RKO (cell line): ENCODE results near the gene KRT10.
"Not testable (repeated sequence)": the region's sequence is repeated elsewhere in the genome, so short reads cannot be mapped to it uniquely, and the experiment has no call there.

Experiments used
- DNase-seq: peaks from one replicate; pipeline ENCODE4 v3.0.0-alpha.2; 2016; ENCODE audit warnings: low spot score

Gene KRT10

DNA sequence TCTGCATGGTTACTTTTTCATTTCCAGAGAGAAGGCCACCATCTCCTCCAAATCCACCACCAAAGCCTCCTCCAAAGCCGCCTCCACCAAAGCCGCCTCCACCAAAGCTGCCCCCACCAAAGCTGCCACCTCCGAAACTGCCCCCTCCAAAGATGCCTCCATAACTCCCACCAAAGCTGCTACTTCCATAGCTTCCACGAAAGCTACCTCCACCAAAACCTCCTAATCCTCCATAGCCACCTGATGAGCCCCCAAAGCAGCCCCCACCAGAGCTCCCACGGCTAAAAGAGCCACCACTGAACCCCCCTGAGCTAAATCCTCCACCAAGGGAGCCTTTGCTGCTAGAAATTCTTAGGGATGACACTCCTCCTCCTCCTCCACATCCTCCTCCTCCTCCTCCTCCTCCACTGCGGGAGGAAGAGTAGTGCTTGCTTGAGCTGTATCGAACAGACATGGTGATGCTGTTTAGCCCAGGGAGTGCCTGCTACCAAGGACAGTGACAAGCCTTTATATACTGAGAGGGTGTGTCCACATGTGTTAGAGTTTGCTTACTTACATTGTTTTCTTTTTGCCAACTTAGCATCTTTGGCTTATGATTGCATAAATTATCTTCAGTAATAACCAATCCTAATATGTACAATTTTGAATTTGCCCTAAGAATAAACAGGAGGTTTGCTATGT, at the start of gene KRT10:
KRT10 (minus strand) TSS at position 483 of the 681 bp plus-strand sequence; CDS start at position 454, 29 bp downstream.
- DNase-seq, result no peak

DNA sequence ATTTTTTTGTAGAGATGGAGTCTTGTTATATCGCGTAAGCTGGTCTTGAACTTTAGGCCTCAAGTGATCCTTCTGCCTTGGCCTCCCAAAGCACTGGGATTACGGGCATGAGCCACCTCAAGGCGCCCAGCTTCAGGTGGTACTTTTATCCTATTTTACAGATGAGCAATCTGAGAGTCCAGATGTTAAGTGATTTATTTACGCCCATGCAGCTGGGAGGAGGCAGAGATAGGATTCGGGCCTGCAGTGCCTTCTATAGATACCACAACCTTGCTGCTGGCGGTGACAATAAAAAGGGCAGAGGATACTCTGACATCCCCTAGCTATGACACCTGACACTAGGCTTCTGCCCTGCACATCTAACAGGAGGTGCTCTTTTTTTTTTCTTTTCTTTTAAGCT, 48.9 kb upstream of the KRT10 start:
- no peak for DNase-seq

DNA sequence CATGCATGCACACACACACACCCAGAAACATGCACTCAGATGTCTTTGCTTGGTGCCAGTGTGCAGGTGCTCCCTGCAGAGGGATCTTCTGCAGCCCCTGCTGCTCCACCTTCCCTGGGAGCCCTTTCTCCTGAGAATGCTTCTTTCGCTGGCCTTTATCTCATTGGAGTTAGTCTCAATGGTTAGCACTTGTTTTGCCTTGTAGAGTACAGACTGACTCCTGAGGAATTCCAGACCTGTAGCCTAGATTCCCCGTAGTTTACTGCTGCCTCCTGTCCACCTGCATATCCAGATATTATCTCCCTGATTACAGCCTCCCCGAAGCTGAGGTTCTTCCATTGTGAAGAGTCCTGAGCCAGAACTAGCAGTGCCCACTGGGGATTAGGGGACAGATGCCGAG, 47.7 kb upstream of the KRT10 start:
- no peak for DNase-seq

DNA sequence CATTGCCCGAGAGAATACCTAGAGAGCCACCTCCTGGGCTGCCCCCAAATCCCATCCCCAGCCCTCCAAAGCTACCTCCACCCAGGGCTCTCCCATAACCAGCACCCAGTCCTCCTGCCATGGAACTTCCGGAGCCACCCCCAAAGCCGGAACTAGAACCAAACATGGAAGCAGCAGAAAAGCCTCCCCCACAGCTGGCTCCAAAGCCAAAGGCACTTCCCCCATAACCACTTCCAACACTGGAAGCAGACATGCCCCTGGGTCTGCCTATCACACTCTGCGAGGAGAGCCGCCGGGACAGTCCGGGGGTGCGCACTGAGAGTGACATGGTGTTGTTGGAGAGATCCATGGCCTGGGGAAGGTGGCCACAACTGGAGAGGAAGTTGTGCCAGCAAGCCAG, 44.4 kb upstream of the KRT10 start, which contains the start of gene KRT12:
KRT12 (minus strand) TSS at position 386 of the 400 bp plus-strand sequence; CDS start at position 349, 37 bp downstream.
- no peak for DNase-seq

DNA sequence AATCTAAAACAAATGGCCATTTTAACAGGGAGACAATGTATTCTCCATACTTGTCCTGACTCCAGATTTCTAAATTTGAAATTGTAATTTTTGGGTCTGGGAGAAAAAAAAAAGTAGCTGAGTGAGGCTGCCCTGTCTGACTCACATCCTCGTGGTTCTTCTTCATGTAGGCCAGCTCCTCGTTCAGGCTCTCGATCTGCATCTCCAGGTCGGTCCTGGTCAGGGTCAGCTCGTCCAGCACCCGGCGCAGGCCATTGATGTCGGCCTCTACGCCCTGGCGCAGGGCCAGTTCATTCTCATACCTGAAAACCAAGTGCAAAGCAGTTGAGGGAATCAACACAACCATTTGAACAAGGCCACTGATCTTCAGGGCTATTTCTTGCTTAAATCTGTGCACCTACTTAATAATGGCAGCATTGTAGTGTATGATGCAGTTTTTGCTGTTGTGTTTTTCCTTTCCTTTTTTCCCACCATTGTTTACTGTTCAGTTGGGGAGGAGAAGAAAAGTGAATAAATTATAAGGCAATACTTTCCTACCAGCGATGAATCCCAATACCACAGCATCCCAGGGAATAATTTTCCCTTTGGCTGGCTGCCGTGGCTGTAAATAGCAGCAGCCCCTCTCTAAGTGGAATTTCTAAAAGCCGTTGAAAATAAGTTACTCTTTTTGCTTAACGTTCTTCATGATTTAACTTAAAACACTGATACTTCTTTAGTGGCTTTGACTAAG, 42.4 kb upstream of the KRT10 start:
- no peak for DNase-seq

DNA sequence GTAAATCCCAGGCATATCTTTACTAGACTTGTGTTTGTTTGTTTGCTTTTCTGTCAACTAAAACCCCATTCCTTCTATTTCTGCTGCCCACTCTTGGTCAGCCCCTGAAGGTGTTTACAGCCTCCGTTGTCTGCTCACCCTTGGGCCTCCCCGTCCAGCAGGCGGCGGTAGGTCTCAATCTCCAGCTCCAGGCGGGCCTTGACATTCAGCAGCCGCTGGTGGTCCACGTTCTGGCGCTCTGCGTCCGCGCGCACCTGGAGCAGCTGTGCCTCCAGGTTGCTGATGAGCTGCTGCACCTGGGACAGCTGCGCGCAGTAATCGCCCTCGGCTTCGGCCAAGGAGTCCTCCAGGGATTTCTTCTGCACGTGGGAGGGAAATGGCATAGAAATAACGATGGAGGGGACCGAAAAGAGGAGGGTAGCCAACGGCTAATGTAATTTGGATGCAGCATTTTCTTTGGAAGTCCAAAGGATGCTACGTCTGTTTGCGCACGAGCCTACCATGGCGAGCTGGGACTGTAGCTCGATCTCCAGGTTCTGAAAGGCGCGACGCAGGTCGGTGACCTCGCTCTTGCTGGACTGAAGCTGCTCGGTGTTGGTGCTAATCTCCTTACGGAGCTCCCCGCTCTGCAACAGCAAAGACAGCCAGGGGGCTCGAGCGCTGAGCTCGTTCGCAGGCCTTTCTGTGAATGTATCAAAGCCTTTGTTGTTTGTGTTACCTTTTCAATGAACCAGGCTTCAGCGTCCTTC, 40.7 kb upstream of the KRT10 start:
- no peak for DNase-seq

DNA sequence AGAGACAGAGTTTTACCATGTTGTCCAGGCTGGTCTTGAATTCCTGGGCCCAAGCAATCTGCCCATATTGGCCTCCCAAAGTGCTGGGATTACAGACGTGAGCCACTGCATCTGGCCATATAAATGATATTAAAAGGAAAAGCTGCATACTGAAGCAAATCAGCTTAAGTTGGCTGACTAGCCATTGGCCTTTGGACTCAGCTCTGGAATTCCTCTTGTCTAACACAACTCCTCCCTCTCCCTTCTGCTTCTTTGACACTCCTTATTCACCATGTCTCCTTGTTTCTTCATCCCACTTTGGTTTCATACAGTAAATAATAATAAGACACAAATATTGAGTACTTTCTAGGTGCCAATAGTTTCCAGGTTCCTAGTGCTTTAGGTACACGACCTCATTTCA, 37.1 kb upstream of the KRT10 start:
- DNase-seq, result no peak

DNA sequence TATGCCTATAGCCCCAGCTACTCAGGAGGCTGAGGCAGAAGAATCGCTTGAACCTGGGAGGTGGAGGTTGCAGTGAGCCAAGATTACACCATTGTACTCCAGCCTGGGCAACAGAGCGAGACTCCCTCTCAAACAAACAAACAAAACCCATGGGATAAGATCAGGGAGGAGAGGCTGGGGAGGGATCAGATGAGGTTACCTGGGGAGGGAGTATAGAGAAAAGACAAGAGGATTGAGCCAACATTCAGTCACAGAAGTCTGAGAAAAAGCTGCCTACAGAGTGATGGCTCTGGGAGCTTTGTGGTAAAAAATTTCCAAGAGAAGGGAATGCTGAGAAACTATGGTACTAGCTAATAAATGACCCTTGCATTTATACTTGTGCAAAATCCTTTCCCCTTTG, 36.3 kb upstream of the KRT10 start:
- DNase-seq, result not testable (repeated sequence)

DNA sequence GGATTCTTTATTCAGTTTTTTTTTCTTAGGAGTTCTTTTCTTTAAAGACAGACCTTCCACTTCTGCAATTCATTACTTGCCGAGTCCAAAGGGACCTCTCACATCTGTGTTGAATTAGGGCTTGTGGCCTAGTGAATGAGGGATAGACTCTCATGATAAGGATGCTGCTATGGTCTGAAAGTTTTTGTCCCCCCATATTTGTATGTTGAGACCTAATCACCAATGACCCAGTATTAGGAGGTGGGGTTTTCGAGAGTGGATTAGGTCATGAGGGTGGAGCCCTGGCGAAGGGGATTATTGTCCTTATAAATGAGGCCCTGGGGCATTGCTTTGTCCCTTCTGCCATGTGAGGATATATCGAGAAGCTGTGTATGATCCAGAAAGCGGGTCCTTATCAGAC, 35.1 kb upstream of the KRT10 start:
- DNase-seq, result no peak

DNA sequence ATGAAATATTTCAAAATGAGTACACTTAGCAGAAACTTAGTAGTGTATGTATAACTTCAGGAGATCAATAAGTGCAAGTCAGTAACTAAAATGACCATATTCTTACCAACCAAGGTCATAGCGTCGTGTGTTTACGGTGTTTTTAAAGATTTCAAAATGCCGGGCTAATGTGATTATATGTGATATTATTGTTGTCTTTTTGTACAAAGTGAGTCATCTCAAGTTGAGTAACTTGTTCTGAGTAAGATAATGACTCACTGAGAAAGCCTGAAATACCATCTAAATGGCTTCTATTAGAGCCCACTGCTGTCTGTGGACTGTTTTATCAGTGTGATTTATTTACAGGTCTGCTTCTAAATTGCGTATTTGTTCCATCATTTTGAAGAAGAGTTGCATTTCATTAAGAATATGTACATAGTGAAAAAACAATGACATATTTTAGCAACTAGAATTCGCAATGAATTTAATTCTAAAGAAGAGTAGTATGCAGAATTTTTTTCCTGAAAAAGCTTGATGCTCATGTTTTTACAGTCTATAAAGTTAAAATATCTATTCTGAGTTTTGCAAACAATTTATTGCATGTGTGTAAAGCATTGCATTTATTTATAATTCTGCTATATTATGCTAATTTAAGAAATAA, 31.9 kb upstream of the KRT10 start:
- peak; percentile 90 for DNase-seq

DNA sequence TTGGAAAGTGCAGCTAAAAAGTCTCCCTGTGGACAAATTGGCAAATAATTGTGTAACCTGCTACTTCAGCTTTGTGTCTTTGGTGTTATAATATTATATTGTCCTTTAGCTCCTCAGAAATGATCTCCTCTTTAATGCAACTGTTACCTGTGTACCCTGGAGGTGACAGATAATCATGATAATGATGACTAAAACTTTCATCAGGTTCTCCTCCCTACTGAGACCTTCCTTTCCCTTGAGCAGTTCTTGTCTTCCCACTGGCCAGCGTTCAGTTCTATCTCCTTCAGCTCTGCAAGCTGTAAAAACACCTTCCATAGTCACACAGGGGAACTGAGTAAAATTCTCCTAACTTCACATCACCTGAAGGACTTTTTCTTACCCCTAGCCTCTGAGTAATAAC, 29.9 kb upstream of the KRT10 start:
- DNase-seq, result no peak

DNA sequence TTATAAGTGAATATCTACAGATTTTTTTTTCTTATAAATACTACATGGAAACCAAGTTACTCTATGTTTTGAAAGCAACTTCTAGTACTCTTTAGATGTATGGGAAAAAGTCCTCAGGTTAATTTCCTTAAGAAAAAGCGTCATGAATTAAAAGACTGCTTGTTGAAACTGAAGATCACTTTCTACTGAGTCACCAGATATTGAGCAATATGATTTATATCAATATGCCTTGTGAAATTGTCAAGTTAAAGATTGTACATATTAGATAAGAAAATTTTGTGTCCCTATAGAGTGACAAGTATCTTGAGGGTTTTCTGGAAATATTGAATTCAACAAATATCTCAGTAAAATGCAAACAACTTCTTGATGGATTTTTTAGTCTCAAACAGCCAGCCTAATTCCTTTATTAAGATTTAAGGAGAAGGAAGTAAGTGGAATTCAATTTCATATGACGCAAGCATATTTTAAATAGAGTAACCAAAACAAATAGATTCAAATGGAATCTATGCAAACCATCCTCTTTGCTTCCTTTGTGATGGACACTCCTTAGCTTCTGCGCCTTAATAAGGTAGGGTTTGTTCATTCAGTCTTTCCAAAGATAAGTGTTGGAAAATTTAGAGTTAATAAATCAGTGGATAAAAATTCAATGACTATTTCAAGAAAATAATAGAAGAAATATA, 28.0 kb upstream of the KRT10 start:
- DNase-seq, result no peak

DNA sequence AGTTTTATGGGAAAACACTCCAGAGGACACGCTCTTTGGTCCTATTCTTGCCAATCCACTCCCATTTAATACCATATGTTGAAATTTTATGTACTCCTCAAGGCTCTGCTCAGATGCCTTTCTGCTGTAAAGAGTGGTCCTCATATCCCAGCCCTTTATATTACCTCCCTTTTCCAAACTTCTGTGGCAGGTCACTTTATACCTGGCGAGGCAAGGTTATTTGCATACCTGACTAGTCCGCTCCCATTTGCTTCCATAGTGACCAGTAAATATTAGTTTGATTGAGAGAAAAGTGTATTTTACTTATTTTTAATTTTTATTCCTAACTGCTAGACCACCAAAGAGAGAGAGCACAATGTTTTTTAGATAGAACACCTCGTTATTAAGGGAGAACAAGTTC, 27.3 kb upstream of the KRT10 start:
- DNase-seq, result no peak

DNA sequence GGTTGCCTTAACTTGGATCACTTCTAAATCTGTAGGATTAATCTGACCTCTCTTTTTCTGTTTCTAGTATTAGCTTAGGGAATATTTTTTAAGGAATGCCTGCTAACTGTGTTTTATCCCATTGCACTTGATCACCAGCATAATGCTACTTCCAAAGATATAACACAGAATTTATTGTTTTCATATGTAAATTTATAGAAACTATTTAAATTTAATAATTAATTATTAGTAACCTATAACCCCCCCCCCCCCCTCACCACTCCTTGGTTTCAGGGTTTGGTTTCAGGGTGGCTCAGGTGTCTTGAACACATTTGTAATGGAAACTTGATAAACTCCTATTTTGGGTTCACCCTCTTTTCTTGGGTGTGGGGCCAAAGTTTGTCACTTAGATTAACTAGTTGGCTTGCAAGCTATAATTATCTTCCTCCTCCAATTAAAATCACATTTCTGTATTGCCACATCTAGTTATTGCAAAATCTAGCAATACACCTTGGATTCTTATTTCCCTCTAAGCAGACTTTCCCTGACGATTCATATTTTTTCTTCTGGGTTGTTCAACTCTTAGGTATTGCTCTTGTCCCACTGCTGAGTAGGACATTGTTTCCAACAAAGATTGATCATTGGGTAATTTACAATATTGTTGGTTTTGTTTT, 26.3 kb upstream of the KRT10 start:
- DNase-seq, result no peak

DNA sequence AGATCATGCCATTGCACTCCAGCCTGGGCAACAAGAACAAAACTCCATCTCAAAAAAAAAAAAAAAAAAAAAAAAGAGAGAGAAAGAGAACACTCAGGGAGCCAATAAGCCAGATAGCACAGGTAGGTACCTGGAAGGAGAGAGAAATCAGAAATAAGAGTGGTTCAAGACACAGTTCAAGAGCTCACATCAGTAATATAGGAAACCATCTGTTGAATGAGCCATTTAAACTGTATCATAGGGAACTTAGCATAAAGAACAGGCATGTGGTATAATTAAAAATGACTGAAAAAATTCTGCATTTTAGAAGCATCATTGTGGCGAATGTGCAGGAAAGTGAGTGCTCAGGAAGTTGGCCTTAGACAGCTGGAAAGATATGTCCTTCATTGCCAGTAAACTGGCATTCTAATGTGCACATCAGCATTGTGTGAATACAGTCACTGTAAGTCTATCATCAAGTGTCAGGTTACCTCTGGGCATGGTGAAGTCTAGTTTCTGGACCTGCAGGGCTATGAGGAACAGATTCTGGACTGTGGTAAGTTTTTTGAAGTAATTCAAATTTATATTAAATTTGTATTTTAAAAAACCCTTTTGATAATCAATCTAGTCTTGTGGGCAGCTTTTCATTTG, 24.2 kb upstream of the KRT10 start:
- DNase-seq, result peak; percentile 8

DNA sequence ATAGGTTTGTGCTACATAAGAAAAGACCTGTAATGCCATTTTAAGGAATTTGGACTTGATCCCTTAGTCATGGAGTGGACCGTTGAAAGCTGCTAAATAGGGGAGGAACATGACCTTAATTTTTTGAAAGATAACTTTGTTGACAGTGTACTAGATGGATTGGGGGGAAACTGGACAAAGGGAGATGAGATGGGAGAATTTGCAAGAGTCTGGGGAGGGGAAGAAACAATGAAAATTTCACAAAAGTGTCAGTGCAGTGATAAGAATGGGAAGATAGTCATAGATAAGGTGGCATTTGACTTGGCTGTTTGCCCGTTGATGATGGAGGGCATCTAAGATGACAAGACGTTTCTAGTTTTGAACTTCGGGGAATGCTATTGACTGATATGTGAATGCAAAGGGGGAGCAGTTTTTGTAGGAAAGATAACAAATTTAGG, 22.3 kb upstream of the KRT10 start:
- DNase-seq, result no peak

DNA sequence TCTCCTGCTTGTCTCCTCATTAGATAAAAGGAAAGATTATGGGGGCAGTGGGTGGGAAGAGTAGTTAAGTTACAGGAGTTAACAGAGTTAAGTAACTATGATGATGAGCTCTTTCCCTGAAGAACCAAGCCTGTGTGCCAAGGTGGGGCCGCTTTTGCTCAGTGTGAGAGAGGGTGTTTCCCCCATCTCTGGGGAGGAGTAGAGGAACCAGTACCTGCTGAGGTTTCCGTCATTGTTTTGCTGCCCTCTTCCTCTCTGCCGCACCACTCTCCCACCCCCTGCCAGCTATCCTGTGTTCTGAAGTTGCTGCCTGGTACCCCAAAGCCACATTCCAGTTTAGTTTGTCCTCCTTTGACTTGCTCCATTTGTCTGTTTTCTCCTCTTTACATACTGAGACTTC, 20.8 kb upstream of the KRT10 start:
- DNase-seq, result no peak

DNA sequence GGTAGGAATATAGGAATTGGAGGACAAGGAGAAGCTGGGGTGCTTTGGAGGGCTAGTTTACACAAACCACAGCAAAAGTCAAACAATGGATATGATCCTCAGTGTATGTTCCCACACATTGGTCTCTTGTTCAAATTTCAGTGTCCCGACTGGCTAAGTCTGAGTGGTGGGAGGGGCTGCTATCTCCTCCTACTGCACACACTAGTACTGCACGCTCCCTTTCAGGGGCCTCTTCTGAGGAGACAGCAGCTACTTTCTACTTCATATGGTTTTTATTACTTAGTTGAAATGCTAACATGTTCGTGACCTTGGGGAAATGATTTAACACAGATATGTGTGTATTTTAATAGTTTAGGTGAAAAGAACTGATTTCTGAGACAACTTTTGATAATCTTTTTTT, 18.8 kb upstream of the KRT10 start:
- no peak for DNase-seq

DNA sequence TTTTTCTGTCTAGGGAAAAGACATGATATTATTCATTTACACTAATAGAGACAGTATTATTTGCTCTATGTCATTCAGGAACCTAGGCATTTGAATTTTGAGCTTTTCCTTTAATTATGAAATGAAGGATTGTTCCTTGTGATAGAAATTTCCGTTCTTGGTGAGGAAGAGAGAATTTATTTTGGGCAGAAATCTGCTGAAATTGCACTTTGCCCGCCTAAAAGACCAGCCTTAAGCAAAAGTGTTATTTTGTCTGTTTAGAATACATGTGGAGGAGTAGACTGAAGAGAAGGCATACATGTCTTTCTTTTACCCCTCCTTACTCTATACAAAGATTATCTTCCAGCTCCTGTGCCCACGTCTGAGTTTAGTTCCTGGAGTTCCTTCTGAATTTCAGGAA, 16.8 kb upstream of the KRT10 start:
- DNase-seq, result no peak

DNA sequence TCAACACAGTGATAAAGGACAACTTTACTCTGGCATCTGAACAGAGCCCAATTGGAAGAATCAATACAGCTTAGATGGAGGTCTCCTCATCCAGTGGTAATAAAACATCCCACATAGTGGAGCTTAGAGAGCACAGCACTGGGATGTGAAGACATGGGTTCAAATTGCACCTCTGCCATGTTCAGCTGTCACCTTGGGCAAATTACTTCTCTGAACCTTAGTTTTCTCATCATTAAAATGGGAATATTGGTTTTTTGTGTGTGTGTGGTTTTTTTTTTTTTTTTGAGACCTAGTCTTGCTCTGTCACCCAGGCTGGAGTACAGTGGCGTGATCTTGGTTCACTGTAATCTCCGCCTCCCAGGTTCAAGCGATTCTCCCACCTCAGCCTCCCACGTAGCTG, 13.6 kb upstream of the KRT10 start:
- DNase-seq, result no peak

DNA sequence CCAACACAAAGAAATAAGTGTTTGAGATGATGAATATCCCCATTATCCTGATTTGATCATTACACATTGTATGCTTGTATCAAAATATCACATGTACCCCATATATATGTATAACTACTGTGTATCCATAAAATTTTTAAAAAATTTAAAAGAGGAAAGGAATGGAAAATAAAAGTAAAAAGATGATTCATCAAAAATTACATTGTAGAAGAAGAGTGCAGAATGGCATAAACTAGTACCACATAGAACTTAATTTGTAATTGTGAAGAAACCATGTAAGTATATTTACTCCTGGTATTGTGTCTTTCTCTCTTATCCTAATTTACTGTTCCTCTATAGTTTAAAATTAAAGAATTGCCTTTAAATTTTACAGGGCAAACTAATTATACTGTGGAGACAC, 11.5 kb upstream of the KRT10 start:
- no peak for DNase-seq
